Activated CD8-positive, alpha-beta T cell treated with anti-CD3 and anti-CD28 coated beads for 36 hours (primary cell): ENCODE data around the gene CTNNA2. TPM values are rescaled to one million over a fixed set of nuclear protein-coding genes. Genes with fewer than 3 reads are reported as not detected.

Source experiments
- ATAC-seq: fragments of 200-7000 bp; cut with Tn5 transposase; one replicate; pipeline ENCODE4 v1.10.0; 2021; ENCODE audit warnings: mild to moderate bottlenecking, moderate library complexity
- CTCF ChIA-PET: fragments of 350-600 bp; sonication (Branson Sonifier 250); formaldehyde crosslinking; loops from one replicate; lab custom pipeline; 2021; ENCODE audit warnings: antibody characterized with exemption; lab: Charles Lee
- POLR2A ChIA-PET: fragments of 350-600 bp; sonication (Branson Sonifier 250); formaldehyde crosslinking; loops from one replicate; lab custom pipeline; 2021; ENCODE audit warnings: antibody characterized with exemption; lab: Charles Lee
- DNase-seq: peaks from one replicate; pipeline ENCODE4 v3.0.0-alpha.2; 2020
- H3K27ac Mint-ChIP-seq: one replicate; pipeline ENCODE4 v1.8.0; 2021; ENCODE audit warnings: mild to moderate bottlenecking, mixed read lengths
- H3K27me3 Mint-ChIP-seq: one replicate; pipeline ENCODE4 v1.8.0; 2021; ENCODE audit warnings: mixed read lengths
- H3K36me3 Mint-ChIP-seq: one replicate; pipeline ENCODE4 v1.8.0; 2021; ENCODE audit warnings: low read depth, mixed read lengths
- H3K4me1 Mint-ChIP-seq: one replicate; pipeline ENCODE4 v1.8.0; 2021; ENCODE audit warnings: low read depth, mixed read lengths
- H3K4me3 Mint-ChIP-seq: one replicate; pipeline ENCODE4 v1.8.0; 2021; ENCODE audit warnings: mild to moderate bottlenecking, moderate library complexity, mixed read lengths
- H3K9me3 Mint-ChIP-seq: one replicate; pipeline ENCODE4 v1.8.0; 2021; ENCODE audit warnings: mixed read lengths
- intact Hi-C: fragments of 100-400 bp; cut with micrococcal nuclease; formaldehyde crosslinking; loops from one replicate; pipeline ENCODE4 v1.10.0; 2022
- total RNA-seq, 2 experiments: library from RNA; stranded (reverse); gene quantifications; one replicate each; pipeline ENCODE4 v1.2.3, GENCODE V29; 2021
- TF ChIP-seq, protein P1 (sequence below): fragments of 200-600 bp; IDR thresholded peaks from one replicate; pipeline ENCODE4 v1.8.0; 2022; ENCODE audit warnings: antibody characterized with exemption, mild to moderate bottlenecking

Gene CTNNA2
- total RNA-seq, 2 experiments from 2014 or later: not detected

DNA sequence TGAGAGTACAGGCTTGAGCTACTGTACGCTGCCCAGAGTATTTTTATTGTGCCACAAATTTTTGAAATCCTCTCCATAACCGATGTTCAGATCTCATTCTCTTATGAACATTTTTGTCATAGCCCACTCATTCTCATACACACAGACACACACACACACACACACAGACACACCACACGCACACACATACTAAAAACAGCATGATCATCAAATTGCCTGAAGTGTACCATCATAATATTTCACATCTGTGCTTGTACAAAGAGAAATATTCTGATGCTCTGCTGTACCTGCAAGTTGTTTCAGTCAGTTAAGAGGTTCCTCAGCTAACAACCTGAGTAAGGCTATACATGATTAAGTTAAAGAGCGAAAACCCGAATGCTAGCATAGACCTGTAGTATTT lies 696.6 kb downstream of the CTNNA2 start:
- no peak overlapping the region for H3K4me3 Mint-ChIP-seq
- H3K9me3 Mint-ChIP-seq: peaks cover 9% of the 10 kb centered on the region
- intact Hi-C loops: no loop called here
- TF ChIP-seq, protein P1, sequence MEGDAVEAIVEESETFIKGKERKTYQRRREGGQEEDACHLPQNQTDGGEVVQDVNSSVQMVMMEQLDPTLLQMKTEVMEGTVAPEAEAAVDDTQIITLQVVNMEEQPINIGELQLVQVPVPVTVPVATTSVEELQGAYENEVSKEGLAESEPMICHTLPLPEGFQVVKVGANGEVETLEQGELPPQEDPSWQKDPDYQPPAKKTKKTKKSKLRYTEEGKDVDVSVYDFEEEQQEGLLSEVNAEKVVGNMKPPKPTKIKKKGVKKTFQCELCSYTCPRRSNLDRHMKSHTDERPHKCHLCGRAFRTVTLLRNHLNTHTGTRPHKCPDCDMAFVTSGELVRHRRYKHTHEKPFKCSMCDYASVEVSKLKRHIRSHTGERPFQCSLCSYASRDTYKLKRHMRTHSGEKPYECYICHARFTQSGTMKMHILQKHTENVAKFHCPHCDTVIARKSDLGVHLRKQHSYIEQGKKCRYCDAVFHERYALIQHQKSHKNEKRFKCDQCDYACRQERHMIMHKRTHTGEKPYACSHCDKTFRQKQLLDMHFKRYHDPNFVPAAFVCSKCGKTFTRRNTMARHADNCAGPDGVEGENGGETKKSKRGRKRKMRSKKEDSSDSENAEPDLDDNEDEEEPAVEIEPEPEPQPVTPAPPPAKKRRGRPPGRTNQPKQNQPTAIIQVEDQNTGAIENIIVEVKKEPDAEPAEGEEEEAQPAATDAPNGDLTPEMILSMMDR: no peak
- no peaks in the 10 kb centered on the region for H3K4me1 Mint-ChIP-seq
- no peak for DNase-seq
- ChIA-PET CTCF (no interaction called here), POLR2A (no interaction called here)
- ATAC-seq: no peak
- no peak overlapping the region for H3K27ac Mint-ChIP-seq
- H3K36me3 Mint-ChIP-seq: no peaks in the 10 kb centered on the region
- H3K27me3 Mint-ChIP-seq: no peaks in the 10 kb centered on the region

DNA sequence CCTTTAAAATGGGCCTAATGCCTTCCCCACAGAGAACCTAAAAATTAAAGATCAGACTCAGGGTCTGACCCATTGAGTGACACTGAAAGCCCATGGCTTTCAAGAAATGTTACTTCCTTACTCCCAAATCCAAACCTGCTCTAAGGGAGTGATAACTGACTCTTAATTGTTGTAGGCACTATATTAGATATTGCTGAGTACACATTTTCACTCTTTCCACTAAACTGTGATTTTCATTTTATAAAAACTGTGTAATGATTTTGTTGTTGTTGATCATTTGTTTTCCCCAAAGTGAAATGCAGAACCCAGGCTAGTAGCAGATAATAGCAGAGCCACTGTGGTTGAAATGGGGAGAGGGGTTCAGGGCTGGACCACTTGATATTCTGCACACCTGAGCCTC lies 704.6 kb downstream of the CTNNA2 start:
- ATAC-seq (no peak), DNase-seq (no peak)
- Mint-ChIP-seq H3K36me3 (no peaks in the 10 kb centered on the region), H3K27me3 (no peaks in the 10 kb centered on the region), H3K9me3 (peaks cover 3% of the 10 kb centered on the region), H3K27ac (no peak overlapping the region), H3K4me1 (no peaks in the 10 kb centered on the region), H3K4me3 (no peak overlapping the region)
- ChIA-PET CTCF (interaction anchor here (0.7 kb wide), 1 partner anchor 125 kb away, joined by 3 read pairs; no protein-coding TSS in a partner anchor), POLR2A (no interaction called here)
- TF ChIP-seq, protein P1: no peak
- intact Hi-C loops: no loop called here

DNA sequence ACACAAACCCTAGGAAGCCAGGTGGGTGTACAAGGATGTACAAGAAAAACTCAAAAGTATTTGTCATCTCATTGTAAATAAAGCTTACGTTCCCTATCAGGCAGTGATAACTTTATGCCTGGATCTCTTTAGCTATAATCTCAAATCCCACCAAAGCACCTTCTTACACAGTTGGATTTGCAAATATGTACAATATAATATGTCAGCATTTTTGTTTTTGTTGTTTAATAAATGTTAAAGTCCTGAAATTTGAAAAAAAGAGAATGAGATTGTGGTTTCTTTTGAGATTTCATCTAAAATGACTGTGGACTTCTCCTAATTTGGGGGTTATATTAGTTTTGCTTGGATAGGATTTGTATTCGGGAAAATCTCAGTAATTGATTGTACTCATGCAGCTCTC lies 709.8 kb downstream of the CTNNA2 start:
- POLR2A ChIA-PET: no interaction called here

DNA sequence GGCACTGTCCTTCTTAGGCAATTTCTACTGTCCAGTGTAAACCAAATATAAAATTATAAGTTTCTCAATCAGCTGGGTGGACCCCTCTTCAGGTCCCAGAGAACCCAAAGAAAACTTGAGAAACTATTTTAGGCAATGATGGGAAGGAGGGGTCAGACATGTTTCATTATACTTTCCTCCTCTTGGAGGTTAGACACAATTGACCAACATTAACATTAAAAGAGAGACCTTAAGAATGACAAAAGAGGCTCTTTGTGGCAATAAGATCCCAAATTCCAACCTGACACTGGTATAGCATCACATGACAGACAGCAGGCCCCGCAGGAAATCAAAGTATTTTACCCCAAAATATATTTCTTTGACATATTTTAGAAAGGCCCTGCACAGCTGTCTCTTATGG lies 718.6 kb downstream of the CTNNA2 start:
- H3K27ac Mint-ChIP-seq: no peak overlapping the region
- intact Hi-C loops: no loop called here

More for the DNA sequence above, 709.8 kb downstream of the CTNNA2 start:
- TF ChIP-seq, protein P1: no peak
- DNase-seq: no peak
- Mint-ChIP-seq H3K27me3 (no peaks in the 10 kb centered on the region), H3K4me3 (no peak overlapping the region), H3K4me1 (no peaks in the 10 kb centered on the region), H3K9me3 (no peaks in the 10 kb centered on the region), H3K27ac (no peak overlapping the region), H3K36me3 (no peaks in the 10 kb centered on the region)
- intact Hi-C loops: no loop called here
- no peak for ATAC-seq
- CTCF ChIA-PET: no interaction called here

DNA sequence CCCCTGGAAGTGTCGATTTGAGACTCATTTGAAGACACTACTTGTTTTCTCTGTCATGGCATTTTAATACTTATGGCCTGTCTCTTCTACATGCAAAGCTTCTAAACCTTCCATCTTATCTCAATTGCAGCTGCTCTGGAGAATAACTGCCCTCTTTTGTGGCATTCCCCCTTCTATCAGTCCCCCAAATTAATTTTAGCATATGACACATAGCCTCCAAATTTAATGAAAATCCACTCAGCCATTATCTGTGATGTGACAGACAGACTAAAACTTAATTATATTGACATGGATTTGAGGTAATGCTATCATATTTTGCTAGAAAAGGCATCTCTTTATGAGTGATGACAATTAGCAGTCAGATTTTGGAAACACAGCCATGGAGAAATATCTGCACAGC lies 720.5 kb downstream of the CTNNA2 start:
- CTCF ChIA-PET: no interaction called here
- H3K9me3 Mint-ChIP-seq: peaks cover 7% of the 10 kb centered on the region
- intact Hi-C loops: no loop called here
- no peak overlapping the region for H3K4me3 Mint-ChIP-seq
- no peak overlapping the region for H3K27ac Mint-ChIP-seq
- TF ChIP-seq, protein P1: no peak
- no peak for DNase-seq
- POLR2A ChIA-PET: no interaction called here
- ATAC-seq: no peak
- no peaks in the 10 kb centered on the region for H3K4me1 Mint-ChIP-seq
- H3K27me3 Mint-ChIP-seq: no peaks in the 10 kb centered on the region
- H3K36me3 Mint-ChIP-seq: no peaks in the 10 kb centered on the region

More for the DNA sequence above, 718.6 kb downstream of the CTNNA2 start:
- CTCF ChIA-PET: no interaction called here
- POLR2A ChIA-PET: no interaction called here
- Mint-ChIP-seq H3K27me3 (no peaks in the 10 kb centered on the region), H3K4me1 (no peaks in the 10 kb centered on the region), H3K36me3 (no peaks in the 10 kb centered on the region), H3K9me3 (peaks cover 5% of the 10 kb centered on the region), H3K4me3 (no peak overlapping the region)
- no peak for DNase-seq
- TF ChIP-seq, protein P1: no peak
- no peak for ATAC-seq
